GM23338 (cell line): Measurements from ENCODE around the gene SEM1. TPM values are rescaled to one million over a fixed set of nuclear protein-coding genes. Genes with fewer than 3 reads are reported as not detected.

Experiments
- ATAC-seq: fragments of 200-7000 bp; cut with Tn5 transposase; 3 replicates; pipeline ENCODE4 v1.9.1; 2020
- DNase-seq: peaks from one replicate; pipeline ENCODE4 v3.0.0-alpha.2; 2015; ENCODE audit warnings: low spot score
- H2AFZ ChIP-seq: fragments of 200-600 bp; sonication (generic); 2 replicates; pipeline ENCODE4 v1.8.0; 2016; ENCODE audit warnings: antibody characterized with exemption, mild to moderate bottlenecking, moderate library complexity
- H3F3A ChIP-seq: fragments of 200-600 bp; sonication (generic); replicated peaks from 2 replicates; pipeline ENCODE4 v1.8.0; 2017; ENCODE audit warnings: antibody characterized with exemption, mixed run types, low read depth
- H3K27ac ChIP-seq: fragments of 200-600 bp; sonication (generic); 2 replicates; pipeline ENCODE4 v1.6.1; 2016; ENCODE audit warnings: low read depth
- H3K27me3 ChIP-seq: fragments of 200-600 bp; sonication (generic); 2 replicates; pipeline ENCODE4 v1.8.0; 2016; ENCODE audit warnings: mild to moderate bottlenecking, mixed run types, moderate library complexity; ENCODE audit not compliant: insufficient read depth
- H3K36me3 ChIP-seq: fragments of 200-600 bp; sonication (generic); 2 replicates; pipeline ENCODE4 v1.8.0; 2016; ENCODE audit warnings: mild to moderate bottlenecking; ENCODE audit not compliant: insufficient read depth
- H3K4me1 ChIP-seq: fragments of 200-600 bp; sonication (generic); 2 replicates; pipeline ENCODE4 v1.8.0; 2016; ENCODE audit warnings: mild to moderate bottlenecking, moderate library complexity; ENCODE audit not compliant: insufficient read depth
- H3K4me2 ChIP-seq: fragments of 200-600 bp; sonication (generic); 2 replicates; pipeline ENCODE4 v1.7.1; 2017; ENCODE audit warnings: mixed run types
- H3K4me3 ChIP-seq: fragments of 200-600 bp; sonication (generic); 2 replicates; pipeline ENCODE4 v1.6.1; 2016; ENCODE audit warnings: mixed run types
- H3K79me2 ChIP-seq: fragments of 200-600 bp; sonication (generic); replicated peaks from 2 replicates; pipeline ENCODE4 v1.8.0; 2017; ENCODE audit warnings: mild to moderate bottlenecking; ENCODE audit not compliant: insufficient read depth
- H3K9me2 ChIP-seq: fragments of 200-600 bp; sonication (generic); 2 replicates; pipeline ENCODE4 v1.8.0; 2017; ENCODE audit not compliant: insufficient read depth
- H4K20me1 ChIP-seq: fragments of 200-600 bp; sonication (generic); replicated peaks from 2 replicates; pipeline ENCODE4 v1.8.0; 2017; ENCODE audit warnings: mild to moderate bottlenecking; ENCODE audit not compliant: insufficient read depth
- H3K27ac Mint-ChIP-seq: 2 replicates; pipeline ENCODE4 v1.8.0; 2020; ENCODE audit warnings: inconsistent platforms, mild to moderate bottlenecking, moderate library complexity, mixed read lengths
- H3K27me3 Mint-ChIP-seq: 3 replicates; pipeline ENCODE4 v1.8.0; 2022; ENCODE audit warnings: low read depth, mild to moderate bottlenecking, moderate library complexity, mixed read lengths, inconsistent platforms; ENCODE audit not compliant: insufficient read depth, poor library complexity
- H3K36me3 Mint-ChIP-seq: 3 replicates; pipeline ENCODE4 v1.8.0; 2021; ENCODE audit warnings: low read depth, mild to moderate bottlenecking, inconsistent platforms, moderate library complexity, mixed read lengths
- H3K4me1 Mint-ChIP-seq: 3 replicates; pipeline ENCODE4 v1.8.0; 2020; ENCODE audit warnings: mild to moderate bottlenecking, inconsistent platforms, mixed read lengths
- H3K4me3 Mint-ChIP-seq: 3 replicates; pipeline ENCODE4 v1.8.0; 2021; ENCODE audit warnings: moderate library complexity, mild to moderate bottlenecking, inconsistent platforms, mixed read lengths
- H3K9me3 Mint-ChIP-seq: 3 replicates; pipeline ENCODE4 v1.8.0; 2020; ENCODE audit warnings: moderate library complexity, mild to moderate bottlenecking, inconsistent platforms, mixed read lengths
- CREB1 ChIP-seq: fragments of 250-450 bp; sonication (Bioruptor Pico); IDR thresholded peaks from 2 replicates; pipeline ENCODE4 v1.5.0; 2020; ENCODE audit warnings: low read depth, mild to moderate bottlenecking, moderate library complexity
- EZH2 ChIP-seq: fragments of 200-600 bp; sonication (generic); IDR thresholded peaks from one replicate; pipeline ENCODE4 v1.8.0; 2017; ENCODE audit warnings: antibody characterized with exemption, mild to moderate bottlenecking, low read depth; ENCODE audit not compliant: unreplicated experiment
- EZH2phosphoT487 ChIP-seq: fragments of 200-600 bp; sonication (generic); IDR thresholded peaks from one replicate; pipeline ENCODE4 v1.8.1; 2018; ENCODE audit warnings: antibody characterized with exemption; ENCODE audit not compliant: unreplicated experiment
- JUNB ChIP-seq: IDR thresholded peaks from one replicate; pipeline ENCODE4 v1.6.1; 2016; ENCODE audit warnings: antibody characterized with exemption; ENCODE audit not compliant: unreplicated experiment
- NANOG ChIP-seq: IDR thresholded peaks from 2 replicates; pipeline ENCODE4 v1.6.1; 2016; ENCODE audit warnings: antibody characterized with exemption, borderline replicate concordance
- POLR2AphosphoS5 ChIP-seq: IDR thresholded peaks from 2 replicates; pipeline ENCODE4 v1.6.1; 2016; ENCODE audit warnings: antibody characterized with exemption, low read depth
- STAT1 ChIP-seq: IDR thresholded peaks from one replicate; pipeline ENCODE4 v1.6.1; 2016; ENCODE audit warnings: antibody characterized with exemption; ENCODE audit not compliant: unreplicated experiment
- ZNF114 ChIP-seq: fragments of 250-450 bp; sonication (Bioruptor Pico); IDR thresholded peaks from 2 replicates; pipeline ENCODE4 v1.5.0; 2020; ENCODE audit warnings: mild to moderate bottlenecking, moderate library complexity
- ZNF331 ChIP-seq: fragments of 250-450 bp; sonication (Bioruptor Pico); IDR thresholded peaks from 2 replicates; pipeline ENCODE4 v1.5.0; 2020; ENCODE audit warnings: low read depth, mild to moderate bottlenecking, moderate library complexity
- ZNF462 ChIP-seq: fragments of 250-450 bp; sonication (Bioruptor Pico); IDR thresholded peaks from 2 replicates; pipeline ENCODE4 v1.5.0; 2020; ENCODE audit warnings: mild to moderate bottlenecking, moderate library complexity
- polyA plus RNA-seq: library from polyadenylated mRNA; unstranded; fragments of >200 nt; fragmentation: Nextera tagmentation; extraction: Ambion mirVana; gene quantifications from 2 replicates; pipeline ENCODE4 v1.2.1, GENCODE V29; 2016
- total RNA-seq: library from RNA; depleted of rRNA; stranded (reverse); fragments of >200 nt; shearing (Covaris generic); gene quantifications from 2 replicates; pipeline ENCODE4 v1.2.3, GENCODE V29; 2014
- TF ChIP-seq, protein P1 (sequence below): IDR thresholded peaks from one replicate; pipeline ENCODE4 v1.6.1; 2018; ENCODE audit warnings: antibody characterized with exemption; ENCODE audit not compliant: unreplicated experiment
- TF ChIP-seq, protein P2 (sequence below): IDR thresholded peaks from 2 replicates; pipeline ENCODE4 v1.6.1; 2016; ENCODE audit warnings: antibody characterized with exemption
- TF ChIP-seq, protein P3 (sequence below), 2 experiments: fragments of 200-600 bp in 1 of 2; sonication (generic) in 1 of 2; conservative IDR thresholded peaks; 2 replicates each; pipeline versions ENCODE4 v1.5.1 to v1.6.1; 2016 to 2017; ENCODE audit warnings: antibody characterized with exemption in 2 of 2, low read depth in 2 of 2, mild to moderate bottlenecking in 2 of 2, moderate library complexity in 1 of 2

The SEM1 gene
- total and polyA plus RNA-seq, 2 experiments from 2014 or later, result 71.7 to 1,042 TPM

GRCh38 chr7:96691702-96692101 is 17.9 kb downstream of the SEM1 start:
- H3K36me3 ChIP-seq, result peaks cover 11% of the 10 kb centered on the region

More at GRCh38 chr7:96691702-96692101, 17.9 kb downstream of the SEM1 start:
- TF ChIP-seq NANOG (no peak), CREB1 (no peak), ZNF331 (CRISPR knock-in tag) (no peak), EZH2 (no peak), POLR2AphosphoS5 (no peak), EZH2phosphoT487 (no peak), STAT1 (no peak), ZNF114 (no peak), ZNF462 (CRISPR knock-in tag) (no peak), JUNB (no peak)
- TF ChIP-seq, protein P1, sequence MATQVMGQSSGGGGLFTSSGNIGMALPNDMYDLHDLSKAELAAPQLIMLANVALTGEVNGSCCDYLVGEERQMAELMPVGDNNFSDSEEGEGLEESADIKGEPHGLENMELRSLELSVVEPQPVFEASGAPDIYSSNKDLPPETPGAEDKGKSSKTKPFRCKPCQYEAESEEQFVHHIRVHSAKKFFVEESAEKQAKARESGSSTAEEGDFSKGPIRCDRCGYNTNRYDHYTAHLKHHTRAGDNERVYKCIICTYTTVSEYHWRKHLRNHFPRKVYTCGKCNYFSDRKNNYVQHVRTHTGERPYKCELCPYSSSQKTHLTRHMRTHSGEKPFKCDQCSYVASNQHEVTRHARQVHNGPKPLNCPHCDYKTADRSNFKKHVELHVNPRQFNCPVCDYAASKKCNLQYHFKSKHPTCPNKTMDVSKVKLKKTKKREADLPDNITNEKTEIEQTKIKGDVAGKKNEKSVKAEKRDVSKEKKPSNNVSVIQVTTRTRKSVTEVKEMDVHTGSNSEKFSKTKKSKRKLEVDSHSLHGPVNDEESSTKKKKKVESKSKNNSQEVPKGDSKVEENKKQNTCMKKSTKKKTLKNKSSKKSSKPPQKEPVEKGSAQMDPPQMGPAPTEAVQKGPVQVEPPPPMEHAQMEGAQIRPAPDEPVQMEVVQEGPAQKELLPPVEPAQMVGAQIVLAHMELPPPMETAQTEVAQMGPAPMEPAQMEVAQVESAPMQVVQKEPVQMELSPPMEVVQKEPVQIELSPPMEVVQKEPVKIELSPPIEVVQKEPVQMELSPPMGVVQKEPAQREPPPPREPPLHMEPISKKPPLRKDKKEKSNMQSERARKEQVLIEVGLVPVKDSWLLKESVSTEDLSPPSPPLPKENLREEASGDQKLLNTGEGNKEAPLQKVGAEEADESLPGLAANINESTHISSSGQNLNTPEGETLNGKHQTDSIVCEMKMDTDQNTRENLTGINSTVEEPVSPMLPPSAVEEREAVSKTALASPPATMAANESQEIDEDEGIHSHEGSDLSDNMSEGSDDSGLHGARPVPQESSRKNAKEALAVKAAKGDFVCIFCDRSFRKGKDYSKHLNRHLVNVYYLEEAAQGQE, result no peak
- TF ChIP-seq, protein P2, sequence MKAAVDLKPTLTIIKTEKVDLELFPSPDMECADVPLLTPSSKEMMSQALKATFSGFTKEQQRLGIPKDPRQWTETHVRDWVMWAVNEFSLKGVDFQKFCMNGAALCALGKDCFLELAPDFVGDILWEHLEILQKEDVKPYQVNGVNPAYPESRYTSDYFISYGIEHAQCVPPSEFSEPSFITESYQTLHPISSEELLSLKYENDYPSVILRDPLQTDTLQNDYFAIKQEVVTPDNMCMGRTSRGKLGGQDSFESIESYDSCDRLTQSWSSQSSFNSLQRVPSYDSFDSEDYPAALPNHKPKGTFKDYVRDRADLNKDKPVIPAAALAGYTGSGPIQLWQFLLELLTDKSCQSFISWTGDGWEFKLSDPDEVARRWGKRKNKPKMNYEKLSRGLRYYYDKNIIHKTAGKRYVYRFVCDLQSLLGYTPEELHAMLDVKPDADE, result no peak
- TF ChIP-seq, protein P3, sequence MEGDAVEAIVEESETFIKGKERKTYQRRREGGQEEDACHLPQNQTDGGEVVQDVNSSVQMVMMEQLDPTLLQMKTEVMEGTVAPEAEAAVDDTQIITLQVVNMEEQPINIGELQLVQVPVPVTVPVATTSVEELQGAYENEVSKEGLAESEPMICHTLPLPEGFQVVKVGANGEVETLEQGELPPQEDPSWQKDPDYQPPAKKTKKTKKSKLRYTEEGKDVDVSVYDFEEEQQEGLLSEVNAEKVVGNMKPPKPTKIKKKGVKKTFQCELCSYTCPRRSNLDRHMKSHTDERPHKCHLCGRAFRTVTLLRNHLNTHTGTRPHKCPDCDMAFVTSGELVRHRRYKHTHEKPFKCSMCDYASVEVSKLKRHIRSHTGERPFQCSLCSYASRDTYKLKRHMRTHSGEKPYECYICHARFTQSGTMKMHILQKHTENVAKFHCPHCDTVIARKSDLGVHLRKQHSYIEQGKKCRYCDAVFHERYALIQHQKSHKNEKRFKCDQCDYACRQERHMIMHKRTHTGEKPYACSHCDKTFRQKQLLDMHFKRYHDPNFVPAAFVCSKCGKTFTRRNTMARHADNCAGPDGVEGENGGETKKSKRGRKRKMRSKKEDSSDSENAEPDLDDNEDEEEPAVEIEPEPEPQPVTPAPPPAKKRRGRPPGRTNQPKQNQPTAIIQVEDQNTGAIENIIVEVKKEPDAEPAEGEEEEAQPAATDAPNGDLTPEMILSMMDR (conservative IDR thresholded peaks at IDR 0.05; ENCODE audit: low read depth in 2 of 2), result no peak
- Mint-ChIP-seq H3K4me1 (no peaks in the 10 kb centered on the region), H3K27ac (no peak overlapping the region), H3K36me3 (peaks cover 22% of the 10 kb centered on the region; the same call in 2 of the 3 replicates), H3K4me3 (no peak overlapping the region), H3K9me3 (no peaks in the 10 kb centered on the region), H3K27me3 (peaks cover 1% of the 10 kb centered on the region)
- Histone ChIP-seq H3K4me1 (no peaks in the 10 kb centered on the region), H4K20me1 (peaks cover 9% of the 10 kb centered on the region), H3F3A (no peaks in the 10 kb centered on the region), H3K4me3 (no peak overlapping the region), H3K27me3 (no peaks in the 10 kb centered on the region), H3K27ac (no peak overlapping the region), H3K4me2 (no peak overlapping the region), H3K79me2 (peaks cover 76% of the 10 kb centered on the region), H2AFZ (no peak overlapping the region), H3K9me2 (no peaks in the 10 kb centered on the region)
- ATAC-seq, result no peak
- DNase-seq, result no peak
